SK-N-SH treated with all-trans-retinoic acid at 6 μM for 48 hours (cell line): ENCODE data around the gene C8A.

Experiments used
- ARNTL ChIP-seq: fragments of 450-650 bp; formaldehyde crosslinking; IDR thresholded peaks from 2 replicates; pipeline ENCODE4 v1.5.0; 2020; ENCODE audit warnings: low read depth, mild to moderate bottlenecking, moderate library complexity, borderline replicate concordance
- ESRRG ChIP-seq: fragments of 250-450 bp; sonication (Bioruptor Pico); IDR thresholded peaks from 2 replicates; pipeline ENCODE4 v1.6.1; 2021; ENCODE audit warnings: mild to moderate bottlenecking
- PPARA ChIP-seq: fragments of 250-450 bp; sonication (Bioruptor Pico); IDR thresholded peaks from 2 replicates; pipeline ENCODE4 v1.5.0; 2020; ENCODE audit warnings: mild to moderate bottlenecking, borderline replicate concordance
- TCF4 ChIP-seq: fragments of 250-450 bp; sonication (Bioruptor Pico); IDR thresholded peaks from 2 replicates; pipeline ENCODE4 v1.8.0; 2021; ENCODE audit warnings: mild to moderate bottlenecking, moderate library complexity, borderline replicate concordance
- TOX ChIP-seq: fragments of 250-450 bp; sonication (Bioruptor Pico); IDR thresholded peaks from 2 replicates; pipeline ENCODE4 v1.8.0; 2021; ENCODE audit warnings: mild to moderate bottlenecking, moderate library complexity, borderline replicate concordance
- ZNF565 ChIP-seq: fragments of 450-650 bp; formaldehyde crosslinking; conservative IDR thresholded peaks from 2 replicates; pipeline ENCODE4 v1.5.0; 2020; ENCODE audit warnings: low read depth, mild to moderate bottlenecking, moderate library complexity
- ZNF8 ChIP-seq: fragments of 450-650 bp; formaldehyde crosslinking; IDR thresholded peaks from 2 replicates; pipeline ENCODE4 v1.5.0; 2020; ENCODE audit warnings: mild to moderate bottlenecking, moderate library complexity
- TF ChIP-seq, protein P1 (sequence below): fragments of 250-450 bp; sonication (Bioruptor Pico); IDR thresholded peaks from 2 replicates; pipeline ENCODE4 v1.5.1; 2020; ENCODE audit warnings: low read depth, mild to moderate bottlenecking, moderate library complexity
- TF ChIP-seq, protein P2 (sequence below): fragments of 250-450 bp; sonication (Bioruptor Pico); IDR thresholded peaks from 2 replicates; pipeline ENCODE4 v1.8.0; 2020; ENCODE audit warnings: mild to moderate bottlenecking, moderate library complexity, borderline replicate concordance
- TF ChIP-seq, protein P3 (sequence below): fragments of 250-450 bp; sonication (Bioruptor Pico); IDR thresholded peaks from 2 replicates; pipeline ENCODE4 v1.5.0; 2020; ENCODE audit warnings: mild to moderate bottlenecking, moderate library complexity
- TF ChIP-seq, protein P4 (sequence below): fragments of 250-450 bp; sonication (Bioruptor Pico); IDR thresholded peaks from 2 replicates; pipeline ENCODE4 v1.8.0; 2021; ENCODE audit warnings: low read depth, mild to moderate bottlenecking, moderate library complexity, borderline replicate concordance

DNA sequence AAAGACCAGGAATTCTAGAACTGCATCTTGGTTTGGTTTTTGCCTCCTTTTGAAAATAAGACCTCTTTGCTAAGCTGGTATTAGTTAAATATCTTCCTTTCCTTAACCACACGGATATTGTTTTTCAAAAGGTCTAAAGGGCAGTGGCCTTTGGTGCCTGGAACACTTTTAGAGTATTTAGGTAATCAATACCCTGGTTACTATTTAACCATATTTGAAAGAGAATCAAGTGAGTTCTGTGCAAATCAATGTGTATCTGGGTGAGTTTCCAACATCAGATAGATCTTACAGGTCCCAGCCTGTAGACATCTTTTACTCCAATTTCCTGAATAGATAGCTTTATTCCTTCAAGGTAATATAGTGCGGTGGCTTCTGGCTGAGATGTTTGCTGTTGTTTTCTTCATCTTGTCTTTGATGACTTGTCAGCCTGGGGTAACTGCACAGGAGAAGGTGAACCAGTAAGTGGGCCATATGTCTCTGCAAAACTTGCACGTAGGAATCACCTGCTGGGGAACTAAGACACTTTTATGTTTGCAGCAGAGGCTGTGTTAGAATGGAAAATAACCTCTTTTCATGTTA lies at the start of gene C8A:
- TF ChIP-seq ARNTL (CRISPR knock-in tag) (no peak), TCF4 (CRISPR knock-in tag) (no peak), ESRRG (CRISPR knock-in tag) (no peak), TOX (CRISPR knock-in tag) (no peak), ZNF565 (CRISPR knock-in tag) (no peak), PPARA (CRISPR knock-in tag) (no peak), ZNF8 (CRISPR knock-in tag) (no peak)
- TF ChIP-seq, protein P1, sequence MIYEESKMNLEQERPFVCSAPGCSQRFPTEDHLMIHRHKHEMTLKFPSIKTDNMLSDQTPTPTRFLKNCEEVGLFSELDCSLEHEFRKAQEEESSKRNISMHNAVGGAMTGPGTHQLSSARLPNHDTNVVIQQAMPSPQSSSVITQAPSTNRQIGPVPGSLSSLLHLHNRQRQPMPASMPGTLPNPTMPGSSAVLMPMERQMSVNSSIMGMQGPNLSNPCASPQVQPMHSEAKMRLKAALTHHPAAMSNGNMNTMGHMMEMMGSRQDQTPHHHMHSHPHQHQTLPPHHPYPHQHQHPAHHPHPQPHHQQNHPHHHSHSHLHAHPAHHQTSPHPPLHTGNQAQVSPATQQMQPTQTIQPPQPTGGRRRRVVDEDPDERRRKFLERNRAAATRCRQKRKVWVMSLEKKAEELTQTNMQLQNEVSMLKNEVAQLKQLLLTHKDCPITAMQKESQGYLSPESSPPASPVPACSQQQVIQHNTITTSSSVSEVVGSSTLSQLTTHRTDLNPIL (CRISPR knock-in tag) = no peak
- TF ChIP-seq, protein P2, sequence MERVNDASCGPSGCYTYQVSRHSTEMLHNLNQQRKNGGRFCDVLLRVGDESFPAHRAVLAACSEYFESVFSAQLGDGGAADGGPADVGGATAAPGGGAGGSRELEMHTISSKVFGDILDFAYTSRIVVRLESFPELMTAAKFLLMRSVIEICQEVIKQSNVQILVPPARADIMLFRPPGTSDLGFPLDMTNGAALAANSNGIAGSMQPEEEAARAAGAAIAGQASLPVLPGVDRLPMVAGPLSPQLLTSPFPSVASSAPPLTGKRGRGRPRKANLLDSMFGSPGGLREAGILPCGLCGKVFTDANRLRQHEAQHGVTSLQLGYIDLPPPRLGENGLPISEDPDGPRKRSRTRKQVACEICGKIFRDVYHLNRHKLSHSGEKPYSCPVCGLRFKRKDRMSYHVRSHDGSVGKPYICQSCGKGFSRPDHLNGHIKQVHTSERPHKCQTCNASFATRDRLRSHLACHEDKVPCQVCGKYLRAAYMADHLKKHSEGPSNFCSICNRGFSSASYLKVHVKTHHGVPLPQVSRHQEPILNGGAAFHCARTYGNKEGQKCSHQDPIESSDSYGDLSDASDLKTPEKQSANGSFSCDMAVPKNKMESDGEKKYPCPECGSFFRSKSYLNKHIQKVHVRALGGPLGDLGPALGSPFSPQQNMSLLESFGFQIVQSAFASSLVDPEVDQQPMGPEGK (CRISPR knock-in tag) = no peak
- TF ChIP-seq, protein P3, sequence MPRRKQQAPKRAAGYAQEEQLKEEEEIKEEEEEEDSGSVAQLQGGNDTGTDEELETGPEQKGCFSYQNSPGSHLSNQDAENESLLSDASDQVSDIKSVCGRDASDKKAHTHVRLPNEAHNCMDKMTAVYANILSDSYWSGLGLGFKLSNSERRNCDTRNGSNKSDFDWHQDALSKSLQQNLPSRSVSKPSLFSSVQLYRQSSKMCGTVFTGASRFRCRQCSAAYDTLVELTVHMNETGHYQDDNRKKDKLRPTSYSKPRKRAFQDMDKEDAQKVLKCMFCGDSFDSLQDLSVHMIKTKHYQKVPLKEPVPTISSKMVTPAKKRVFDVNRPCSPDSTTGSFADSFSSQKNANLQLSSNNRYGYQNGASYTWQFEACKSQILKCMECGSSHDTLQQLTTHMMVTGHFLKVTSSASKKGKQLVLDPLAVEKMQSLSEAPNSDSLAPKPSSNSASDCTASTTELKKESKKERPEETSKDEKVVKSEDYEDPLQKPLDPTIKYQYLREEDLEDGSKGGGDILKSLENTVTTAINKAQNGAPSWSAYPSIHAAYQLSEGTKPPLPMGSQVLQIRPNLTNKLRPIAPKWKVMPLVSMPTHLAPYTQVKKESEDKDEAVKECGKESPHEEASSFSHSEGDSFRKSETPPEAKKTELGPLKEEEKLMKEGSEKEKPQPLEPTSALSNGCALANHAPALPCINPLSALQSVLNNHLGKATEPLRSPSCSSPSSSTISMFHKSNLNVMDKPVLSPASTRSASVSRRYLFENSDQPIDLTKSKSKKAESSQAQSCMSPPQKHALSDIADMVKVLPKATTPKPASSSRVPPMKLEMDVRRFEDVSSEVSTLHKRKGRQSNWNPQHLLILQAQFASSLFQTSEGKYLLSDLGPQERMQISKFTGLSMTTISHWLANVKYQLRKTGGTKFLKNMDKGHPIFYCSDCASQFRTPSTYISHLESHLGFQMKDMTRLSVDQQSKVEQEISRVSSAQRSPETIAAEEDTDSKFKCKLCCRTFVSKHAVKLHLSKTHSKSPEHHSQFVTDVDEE (CRISPR knock-in tag) = no peak
- TF ChIP-seq, protein P4, sequence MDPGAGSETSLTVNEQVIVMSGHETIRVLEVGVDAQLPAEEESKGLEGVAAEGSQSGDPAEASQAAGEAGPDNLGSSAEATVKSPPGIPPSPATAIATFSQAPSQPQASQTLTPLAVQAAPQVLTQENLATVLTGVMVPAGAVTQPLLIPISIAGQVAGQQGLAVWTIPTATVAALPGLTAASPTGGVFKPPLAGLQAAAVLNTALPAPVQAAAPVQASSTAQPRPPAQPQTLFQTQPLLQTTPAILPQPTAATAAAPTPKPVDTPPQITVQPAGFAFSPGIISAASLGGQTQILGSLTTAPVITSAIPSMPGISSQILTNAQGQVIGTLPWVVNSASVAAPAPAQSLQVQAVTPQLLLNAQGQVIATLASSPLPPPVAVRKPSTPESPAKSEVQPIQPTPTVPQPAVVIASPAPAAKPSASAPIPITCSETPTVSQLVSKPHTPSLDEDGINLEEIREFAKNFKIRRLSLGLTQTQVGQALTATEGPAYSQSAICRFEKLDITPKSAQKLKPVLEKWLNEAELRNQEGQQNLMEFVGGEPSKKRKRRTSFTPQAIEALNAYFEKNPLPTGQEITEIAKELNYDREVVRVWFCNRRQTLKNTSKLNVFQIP (CRISPR knock-in tag) = no peak
